ENCODE results near the gene R3HDM1. TPM values are rescaled to one million over a fixed set of nuclear protein-coding genes. Genes with fewer than 3 reads are reported as not detected.
"Not testable (repeated sequence)": the region's sequence is repeated elsewhere in the genome, so short reads cannot be mapped to it uniquely, and the experiment has no call there.

Gene R3HDM1
- total RNA-seq, 1 donor from 2014 or later, result 65.8 TPM

DNA sequence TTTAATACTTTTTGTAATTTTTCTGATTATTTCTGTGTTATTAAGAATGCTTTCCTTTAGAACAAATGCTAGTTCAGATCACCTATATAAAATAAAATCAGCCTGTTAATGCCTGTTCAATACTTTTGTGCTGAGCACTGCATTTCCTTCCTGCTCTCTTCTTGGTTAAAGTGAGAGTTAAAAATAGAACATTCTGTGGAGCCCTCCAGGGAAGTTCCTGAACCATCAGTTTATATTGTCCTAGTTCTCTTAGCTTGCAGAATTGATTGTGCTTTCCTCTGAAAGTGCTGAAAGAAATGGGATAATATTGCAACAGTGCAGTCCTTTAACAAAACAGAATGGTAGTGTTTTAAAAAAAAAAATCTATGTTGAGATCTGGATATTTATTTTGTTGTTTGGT is 135.8 kb downstream of the R3HDM1 start:
- Mint-ChIP-seq H3K4me3 (no peak overlapping the region), H3K4me1 (peaks cover 24% of the 10 kb centered on the region), H3K9me3 (no peaks in the 10 kb centered on the region), H3K27ac (no peak overlapping the region), H3K36me3 (ENCODE audit: low read depth) (peaks cover 33% of the 10 kb centered on the region), H3K27me3 (no peaks in the 10 kb centered on the region)
- intact Hi-C loops (cut with micrococcal nuclease), result loop anchor here (10.0 kb wide), 1 partner anchor 148 kb away; no protein-coding TSS in a partner anchor
- DNase-seq, result no peak

DNA sequence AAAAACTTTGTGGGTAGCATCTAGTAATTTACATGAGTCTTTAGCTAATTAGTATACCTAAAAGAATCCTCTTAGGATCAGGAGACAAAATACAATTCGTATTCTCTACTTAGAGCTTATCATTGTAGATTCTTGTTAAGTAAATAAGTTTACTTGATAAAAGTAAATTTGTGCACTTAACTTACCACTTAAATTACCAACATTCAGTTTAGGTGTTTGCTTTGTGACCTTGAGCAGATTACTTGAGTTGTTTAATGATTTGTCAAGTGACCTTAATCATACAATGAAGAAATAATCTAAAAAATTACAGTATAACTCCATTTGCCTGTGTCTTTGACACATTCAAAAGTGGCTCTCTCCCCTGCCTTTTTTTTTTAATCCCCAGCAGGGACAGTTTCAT is 143.2 kb downstream of the R3HDM1 start:
- H3K4me1 Mint-ChIP-seq, result peaks cover 2% of the 10 kb centered on the region
- no peak for DNase-seq
- no peak overlapping the region for H3K4me3 Mint-ChIP-seq
- intact Hi-C loops (cut with micrococcal nuclease), result no loop called here
- H3K27ac Mint-ChIP-seq, result no peak overlapping the region
- no peaks in the 10 kb centered on the region for H3K9me3 Mint-ChIP-seq
- H3K27me3 Mint-ChIP-seq, result no peaks in the 10 kb centered on the region
- H3K36me3 Mint-ChIP-seq (ENCODE audit: low read depth), result peaks cover 32% of the 10 kb centered on the region

DNA sequence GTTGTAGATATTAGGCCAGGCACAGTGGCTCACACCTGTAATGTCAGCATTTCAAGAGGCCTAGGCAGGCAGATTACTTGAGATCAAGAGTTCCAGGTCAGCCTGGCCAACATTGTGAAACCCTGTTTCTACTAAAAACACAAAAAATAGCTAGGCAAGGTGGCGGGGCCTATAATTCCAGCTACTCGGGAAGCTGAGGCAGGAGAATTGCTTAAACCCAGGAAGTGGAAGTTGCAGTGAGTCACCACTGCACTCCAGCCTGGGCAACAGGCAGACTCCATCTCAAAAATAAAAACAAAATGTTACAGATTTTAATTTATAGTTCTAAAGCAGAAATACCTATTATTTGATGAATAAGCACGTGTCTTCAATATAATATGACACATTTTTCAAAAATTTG is 144.7 kb downstream of the R3HDM1 start:
- no peak for DNase-seq
- no peaks in the 10 kb centered on the region for H3K27me3 Mint-ChIP-seq
- H3K4me3 Mint-ChIP-seq, result no peak overlapping the region
- intact Hi-C loops (cut with micrococcal nuclease), result no loop called here
- no peak overlapping the region for H3K27ac Mint-ChIP-seq
- H3K4me1 Mint-ChIP-seq, result peaks cover 2% of the 10 kb centered on the region
- H3K36me3 Mint-ChIP-seq (ENCODE audit: low read depth), result peaks cover 44% of the 10 kb centered on the region
- no peaks in the 10 kb centered on the region for H3K9me3 Mint-ChIP-seq

DNA sequence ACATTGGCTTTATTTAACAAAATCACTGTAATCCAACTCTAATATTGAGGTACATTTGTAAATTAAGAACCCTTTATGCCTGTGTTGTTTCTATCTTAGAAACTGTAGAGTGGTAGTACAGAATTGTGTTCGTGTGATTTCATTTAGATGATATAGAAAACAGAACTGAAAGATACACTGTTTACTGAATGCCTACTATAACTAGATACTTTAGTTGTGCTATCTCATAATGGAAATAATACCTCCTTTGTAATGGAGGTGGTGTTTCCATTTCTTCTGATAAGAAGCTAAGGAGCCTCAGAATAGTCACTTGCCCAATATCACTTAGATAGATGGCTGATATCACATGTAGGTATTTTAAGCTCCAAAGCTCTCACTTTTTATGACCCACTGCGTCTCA is 147.8 kb downstream of the R3HDM1 start:
- peaks cover 2% of the 10 kb centered on the region for H3K4me1 Mint-ChIP-seq
- H3K4me3 Mint-ChIP-seq, result no peak overlapping the region
- H3K27ac Mint-ChIP-seq, result no peak overlapping the region
- intact Hi-C loops (cut with micrococcal nuclease), result loop anchor here (2.0 kb wide), 1 partner anchor 14 kb away; no protein-coding TSS in a partner anchor
- no peaks in the 10 kb centered on the region for H3K27me3 Mint-ChIP-seq
- no peaks in the 10 kb centered on the region for H3K9me3 Mint-ChIP-seq
- DNase-seq, result no peak
- H3K36me3 Mint-ChIP-seq (ENCODE audit: low read depth), result peaks cover 45% of the 10 kb centered on the region

DNA sequence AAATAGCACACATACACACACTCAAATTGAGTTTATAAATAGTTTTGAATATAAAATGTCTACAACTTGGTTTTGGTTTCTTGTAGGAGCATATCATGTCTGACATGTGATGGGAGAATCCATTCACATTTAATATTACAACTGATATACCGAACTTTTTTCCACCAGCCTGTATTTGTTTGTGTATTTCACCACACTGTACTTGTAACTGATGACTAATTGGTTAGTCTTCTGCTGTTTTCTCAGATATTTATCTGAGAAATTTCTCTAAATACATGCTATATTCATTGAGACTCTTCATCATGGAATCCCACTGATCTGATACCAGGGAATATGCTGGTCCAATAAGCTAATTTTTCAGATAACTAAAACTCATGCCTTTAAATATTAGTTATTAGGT is 154.1 kb downstream of the R3HDM1 start:
- Mint-ChIP-seq H3K27ac (no peak overlapping the region), H3K27me3 (no peaks in the 10 kb centered on the region), H3K4me1 (peaks cover 20% of the 10 kb centered on the region), H3K4me3 (no peak overlapping the region), H3K36me3 (ENCODE audit: low read depth) (peaks cover 46% of the 10 kb centered on the region), H3K9me3 (peaks cover 3% of the 10 kb centered on the region)
- no peak for DNase-seq
- intact Hi-C loops (cut with micrococcal nuclease), result no loop called here

DNA sequence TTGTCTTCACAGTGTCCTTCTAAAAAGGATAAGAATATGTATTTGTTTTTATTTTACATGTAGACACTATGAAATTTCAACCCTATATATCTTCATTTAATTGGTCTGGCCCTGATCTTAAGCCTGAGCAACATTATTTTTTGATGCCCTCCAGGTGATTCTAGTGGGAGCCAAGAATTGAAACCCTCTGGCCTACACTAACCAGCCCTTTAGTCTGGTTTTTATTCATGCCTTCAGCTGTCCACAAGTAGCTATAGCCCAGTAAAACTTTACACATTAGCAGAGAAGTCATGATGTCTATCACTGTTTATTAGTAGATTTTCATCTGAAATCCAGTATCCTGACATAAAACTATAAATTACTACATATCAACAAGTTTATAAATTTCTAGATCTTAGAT is 157.7 kb downstream of the R3HDM1 start:
- peak; percentile 48 for DNase-seq
- Mint-ChIP-seq H3K4me3 (no peak overlapping the region), H3K9me3 (peaks cover 3% of the 10 kb centered on the region), H3K27ac (peak overlapping the region; percentile 58), H3K4me1 (peaks cover 23% of the 10 kb centered on the region), H3K27me3 (no peaks in the 10 kb centered on the region), H3K36me3 (ENCODE audit: low read depth) (peaks cover 33% of the 10 kb centered on the region)
- intact Hi-C loops (cut with micrococcal nuclease), result loop anchor here (1.0 kb wide), 1 partner anchor 24 kb away; no protein-coding TSS in a partner anchor

DNA sequence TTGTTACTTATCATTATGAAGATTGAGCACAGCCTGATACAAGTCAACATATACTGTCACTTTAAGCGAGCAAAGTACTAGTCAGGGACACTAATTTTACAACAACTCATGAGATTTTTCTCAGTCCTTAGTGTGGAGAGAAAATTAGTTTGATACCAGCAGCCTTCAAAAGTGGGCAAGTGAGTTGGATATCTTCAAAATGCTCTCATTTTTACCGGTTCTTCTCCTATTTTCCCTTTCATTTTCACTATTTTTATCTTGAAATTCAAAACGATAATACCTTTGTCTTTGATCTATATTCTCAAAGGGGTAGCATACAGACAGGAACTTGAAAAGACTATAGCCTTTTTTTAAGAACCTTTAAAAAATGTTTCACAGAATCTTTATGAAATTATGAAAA is 158.4 kb downstream of the R3HDM1 start:
- peak overlapping the region; percentile 72 for H3K4me3 Mint-ChIP-seq

DNA sequence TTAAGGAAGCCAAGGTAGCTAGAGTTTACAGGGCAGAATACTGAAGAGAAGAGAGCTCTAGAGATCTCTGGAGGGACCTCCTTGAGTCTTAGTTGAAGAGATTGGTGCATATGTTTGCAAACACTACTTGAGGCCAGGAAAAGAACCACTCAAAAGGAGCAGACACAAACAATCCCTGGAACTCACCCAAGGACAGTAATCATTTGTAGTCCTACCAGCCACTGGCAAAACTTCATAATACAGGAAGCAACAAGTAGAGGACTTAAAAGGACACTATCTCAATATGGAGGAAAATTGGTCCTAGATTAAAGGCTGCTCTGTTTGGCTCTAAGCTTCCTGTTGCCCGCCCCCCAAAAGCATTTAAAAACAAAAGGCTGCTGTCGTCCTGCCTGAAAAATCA is 163.4 kb downstream of the R3HDM1 start:
- Mint-ChIP-seq H3K4me1 (peaks cover 8% of the 10 kb centered on the region), H3K9me3 (no peaks in the 10 kb centered on the region), H3K36me3 (ENCODE audit: low read depth) (peaks cover 17% of the 10 kb centered on the region), H3K4me3 (no peak overlapping the region), H3K27me3 (no peaks in the 10 kb centered on the region), H3K27ac (no peak overlapping the region)
- peak; percentile 45 for DNase-seq
- intact Hi-C loops (cut with micrococcal nuclease), result loop anchor here (5.0 kb wide), 1 partner anchor 162 kb away; the partner anchor contains the start of genes R3HDM1 and ZRANB3

More for the DNA sequence above, 158.4 kb downstream of the R3HDM1 start:
- H3K27ac Mint-ChIP-seq, result peak overlapping the region; percentile 90
- H3K27me3 Mint-ChIP-seq, result no peaks in the 10 kb centered on the region
- intact Hi-C loops (cut with micrococcal nuclease), result loop anchor here (1.0 to 5.0 kb wide), 2 partner anchors 24 to 157 kb away; partner anchors contain the start of genes R3HDM1 and ZRANB3
- H3K4me1 Mint-ChIP-seq, result peaks cover 23% of the 10 kb centered on the region
- H3K36me3 Mint-ChIP-seq (ENCODE audit: low read depth), result peaks cover 30% of the 10 kb centered on the region
- DNase-seq, result peak; percentile 54
- H3K9me3 Mint-ChIP-seq, result peaks cover 3% of the 10 kb centered on the region

DNA sequence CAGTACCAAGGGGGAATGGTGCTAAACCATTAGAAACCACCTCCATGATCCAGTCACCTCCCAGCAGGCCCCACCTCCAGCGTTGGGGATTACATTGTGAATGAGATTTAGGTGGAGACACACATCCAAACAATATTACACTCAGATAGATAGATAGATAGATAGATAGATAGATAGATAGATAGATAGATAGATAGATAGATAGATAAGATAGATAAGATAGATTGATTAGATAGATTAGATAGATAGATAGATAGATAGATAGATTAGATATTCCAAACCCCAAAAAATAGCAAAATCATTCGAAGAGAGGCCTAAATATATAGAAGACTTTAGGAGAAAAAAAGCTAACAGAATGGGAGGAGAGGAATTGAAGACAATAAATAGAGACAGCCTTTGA is 167.6 kb downstream of the R3HDM1 start:
- no peaks in the 10 kb centered on the region for H3K9me3 Mint-ChIP-seq
- no peak overlapping the region for H3K27ac Mint-ChIP-seq
- intact Hi-C loops (cut with micrococcal nuclease), result no loop called here
- H3K4me1 Mint-ChIP-seq, result no peaks in the 10 kb centered on the region
- peaks cover 13% of the 10 kb centered on the region for H3K36me3 Mint-ChIP-seq (ENCODE audit: low read depth)
- no peak for DNase-seq
- H3K4me3 Mint-ChIP-seq, result no peak overlapping the region
- no peaks in the 10 kb centered on the region for H3K27me3 Mint-ChIP-seq

DNA sequence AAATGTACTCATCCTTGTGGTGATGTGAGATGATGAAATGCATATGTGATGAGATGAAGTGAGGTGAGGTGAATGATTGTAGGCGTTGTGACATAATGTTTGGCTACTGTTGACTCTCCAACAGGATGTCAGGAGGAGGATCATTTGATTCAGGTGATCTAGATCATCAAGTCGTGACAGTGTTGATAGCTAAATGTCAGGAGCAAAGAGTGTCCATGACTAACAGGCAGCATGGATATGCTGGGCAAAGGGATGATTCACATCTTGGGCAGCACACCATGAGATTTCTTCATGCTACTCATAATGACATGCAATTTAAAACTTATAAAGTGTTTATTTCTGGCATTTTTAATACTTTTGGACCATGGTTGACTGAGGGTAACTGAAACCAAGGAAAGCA is 170.2 kb downstream of the R3HDM1 start:
- Mint-ChIP-seq H3K36me3 (ENCODE audit: low read depth) (peaks cover 2% of the 10 kb centered on the region), H3K9me3 (no peaks in the 10 kb centered on the region), H3K4me3 (no peak overlapping the region), H3K4me1 (no peaks in the 10 kb centered on the region), H3K27me3 (no peaks in the 10 kb centered on the region), H3K27ac (no peak overlapping the region)
- intact Hi-C loops (cut with micrococcal nuclease), result no loop called here
- DNase-seq, result peak; percentile 42

DNA sequence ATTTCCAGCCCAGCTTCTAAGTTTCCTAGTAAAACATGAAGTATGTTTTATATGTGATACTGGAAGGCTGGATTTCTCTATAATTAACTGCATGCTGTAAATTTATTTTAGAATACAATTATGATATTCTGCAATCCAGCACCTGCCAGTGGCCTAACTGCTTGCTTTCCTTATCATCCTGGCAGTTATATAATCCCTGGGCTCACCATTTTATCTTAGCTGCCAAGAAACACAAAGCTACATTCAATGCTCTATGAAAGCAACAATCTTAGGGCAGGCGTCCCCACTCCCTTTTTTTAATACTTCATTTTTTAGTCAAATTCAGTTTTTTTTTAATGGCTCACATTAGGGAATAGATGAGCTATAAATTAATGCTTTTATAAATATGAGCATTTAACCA is 172.0 kb downstream of the R3HDM1 start:
- H3K4me1 Mint-ChIP-seq, result no peaks in the 10 kb centered on the region
- no peak for DNase-seq
- H3K27ac Mint-ChIP-seq, result no peak overlapping the region
- no peaks in the 10 kb centered on the region for H3K9me3 Mint-ChIP-seq
- peaks cover 2% of the 10 kb centered on the region for H3K36me3 Mint-ChIP-seq (ENCODE audit: low read depth)
- H3K27me3 Mint-ChIP-seq, result no peaks in the 10 kb centered on the region
- intact Hi-C loops (cut with micrococcal nuclease), result no loop called here
- H3K4me3 Mint-ChIP-seq, result no peak overlapping the region

DNA sequence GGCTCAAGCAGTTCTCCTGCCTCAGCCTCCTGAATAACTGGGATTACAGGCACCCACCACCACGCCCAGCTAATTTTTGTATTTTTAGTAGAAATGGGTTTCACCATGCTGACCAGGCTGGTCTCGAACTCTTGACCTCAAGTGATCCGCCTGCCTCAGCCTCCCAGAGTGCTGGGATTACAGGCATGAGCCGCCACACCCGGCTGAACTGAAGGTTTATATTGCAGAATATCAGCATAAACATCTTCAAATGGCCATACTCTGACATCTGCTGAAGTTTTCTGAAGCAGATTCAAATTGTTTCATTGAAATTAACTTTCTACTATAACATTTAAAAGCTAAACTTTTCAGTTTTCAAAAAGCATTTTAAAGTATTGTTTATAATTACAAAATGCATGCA is 172.8 kb downstream of the R3HDM1 start:
- H3K9me3 Mint-ChIP-seq; DNase-seq; intact Hi-C loops (cut with micrococcal nuclease); H3K4me3 Mint-ChIP-seq; H3K36me3 Mint-ChIP-seq (ENCODE audit: low read depth); H3K27me3 Mint-ChIP-seq; H3K4me1 Mint-ChIP-seq; H3K27ac Mint-ChIP-seq: not testable (repeated sequence)

DNA sequence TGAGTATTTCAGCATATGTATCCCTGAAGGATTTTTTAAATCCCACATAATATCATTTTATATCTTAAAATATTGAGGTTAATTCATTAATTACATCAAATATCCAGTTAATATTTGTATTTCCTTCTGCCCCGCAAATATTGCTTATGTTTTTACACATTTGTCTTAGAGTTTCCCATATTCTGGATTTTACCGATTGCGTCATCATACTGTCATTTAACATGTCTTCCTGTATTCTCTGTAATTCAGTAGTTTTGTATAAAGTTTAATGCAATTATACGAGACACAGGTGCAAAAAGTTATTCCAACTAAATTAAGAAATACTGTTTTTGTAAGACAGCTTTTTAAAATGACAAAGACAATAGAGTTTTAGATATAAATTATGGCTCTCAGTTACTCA is 176.9 kb downstream of the R3HDM1 start:
- intact Hi-C loops (cut with micrococcal nuclease), result no loop called here
- Mint-ChIP-seq H3K36me3 (ENCODE audit: low read depth) (peaks cover 16% of the 10 kb centered on the region), H3K27me3 (no peaks in the 10 kb centered on the region), H3K4me1 (peaks cover 2% of the 10 kb centered on the region), H3K4me3 (no peak overlapping the region), H3K9me3 (no peaks in the 10 kb centered on the region), H3K27ac (no peak overlapping the region)
- DNase-seq, result no peak

DNA sequence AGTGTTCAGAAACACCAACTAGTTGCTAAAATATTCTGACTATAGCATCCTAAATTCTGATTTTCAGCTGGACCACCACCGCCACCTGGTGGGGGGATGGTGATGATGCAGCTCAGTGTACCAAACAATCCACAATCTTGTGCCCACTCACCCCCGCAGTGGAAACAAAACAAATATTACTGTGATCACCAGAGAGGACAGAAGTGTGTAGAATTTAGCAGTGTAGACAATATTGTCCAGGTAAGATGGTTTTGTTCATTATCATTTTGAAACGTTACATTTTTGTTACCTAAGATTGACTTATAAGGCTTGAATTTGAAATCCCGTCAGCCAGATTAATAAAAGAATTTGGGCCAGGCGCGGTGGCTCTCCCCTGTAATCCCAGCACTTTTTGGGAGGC is 178.7 kb downstream of the R3HDM1 start:
- no peaks in the 10 kb centered on the region for H3K27me3 Mint-ChIP-seq
- DNase-seq, result peak; percentile 91
- peaks cover 2% of the 10 kb centered on the region for H3K4me1 Mint-ChIP-seq
- H3K9me3 Mint-ChIP-seq, result no peaks in the 10 kb centered on the region
- no peak overlapping the region for H3K4me3 Mint-ChIP-seq
- intact Hi-C loops (cut with micrococcal nuclease), result loop anchor here (1.0 kb wide), 3 partner anchors 178 to 706 kb away; no protein-coding TSS in a partner anchor
- peaks cover 16% of the 10 kb centered on the region for H3K36me3 Mint-ChIP-seq (ENCODE audit: low read depth)
- H3K27ac Mint-ChIP-seq, result no peak overlapping the region

DNA sequence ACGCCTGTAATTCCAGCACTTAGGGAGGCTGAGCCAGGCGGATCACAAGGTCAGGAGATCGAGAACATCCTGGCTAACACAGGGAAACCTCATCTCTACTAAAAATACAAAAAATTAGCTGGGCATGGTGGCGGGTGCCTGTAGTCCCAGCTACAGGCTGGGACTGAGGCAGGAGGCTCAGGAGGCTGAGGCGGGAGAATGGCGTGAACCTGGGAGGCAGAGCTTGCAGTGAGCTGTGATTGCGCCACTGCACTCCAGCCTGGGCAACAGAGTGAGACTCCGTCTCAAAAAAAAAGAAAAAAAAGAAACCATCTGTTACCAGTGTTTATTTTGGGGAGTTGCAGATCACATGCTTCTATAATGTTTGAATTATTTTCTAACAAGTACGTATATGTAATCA is 183.8 kb downstream of the R3HDM1 start:
- H3K36me3 Mint-ChIP-seq (ENCODE audit: low read depth), result peaks cover 24% of the 10 kb centered on the region
- H3K27ac Mint-ChIP-seq; DNase-seq; H3K4me3 Mint-ChIP-seq; H3K4me1 Mint-ChIP-seq; H3K9me3 Mint-ChIP-seq; H3K27me3 Mint-ChIP-seq; intact Hi-C loops (cut with micrococcal nuclease): not testable (repeated sequence)
